Spleen (tissue), 11 donors: ENCODE data around the gene CLDN6. TPM values are rescaled to one million over a fixed set of nuclear protein-coding genes. Genes with fewer than 3 reads are reported as not detected.

Experiments used
- DNase-seq: peaks from one replicate; pipeline ENCODE4 v3.0.0-alpha.2; 2020
- H3K27ac ChIP-seq, 8 donors: fragments of 200-600 bp; sonication (generic) in 7 of 8; 1 replicate in 4 of 8; 2 replicates in 4 of 8; pipeline versions ENCODE4 v1.5.0 to v1.8.0; 2016 to 2021; ENCODE audit warnings: inconsistent platforms in 4 of 8, mild to moderate bottlenecking in 4 of 8, moderate library complexity in 1 of 8
- H3K27me3 ChIP-seq, 7 donors: fragments of 200-600 bp; sonication (generic) in 6 of 7; replicated peaks in 1 of 7; 1 replicate in 4 of 7; 2 replicates in 3 of 7; pipeline versions ENCODE4 v1.5.0 to v1.8.0; 2016 to 2021; ENCODE audit warnings: inconsistent platforms in 3 of 7, mild to moderate bottlenecking in 1 of 7
- H3K36me3 ChIP-seq, 6 donors: fragments of 200-600 bp; sonication (generic) in 5 of 6; 1 replicate in 4 of 6; 2 replicates in 2 of 6; pipeline versions ENCODE4 v1.5.0 to v1.8.0; 2016 to 2021; ENCODE audit warnings: inconsistent platforms in 2 of 6
- H3K4me1 ChIP-seq, 6 donors: fragments of 200-600 bp; sonication (generic) in 5 of 6; 1 replicate in 3 of 6; 2 replicates in 3 of 6; pipeline versions ENCODE4 v1.5.0 to v1.8.0; 2016 to 2021; ENCODE audit warnings: inconsistent platforms in 3 of 6
- H3K4me3 ChIP-seq, 8 donors: fragments of 200-600 bp; sonication (generic) in 7 of 8; 1 replicate in 4 of 8; 2 replicates in 4 of 8; pipeline versions ENCODE4 v1.5.0 to v1.8.0; 2016 to 2021; ENCODE audit warnings: inconsistent platforms in 4 of 8, mild to moderate bottlenecking in 4 of 8, moderate library complexity in 2 of 8
- H3K9me3 ChIP-seq, 8 donors: fragments of 200-600 bp; sonication (generic) in 7 of 8; 1 replicate in 4 of 8; 2 replicates in 4 of 8; pipeline versions ENCODE4 v1.5.0 to v1.8.0; 2016 to 2021; ENCODE audit warnings: inconsistent platforms in 4 of 8
- POLR2A ChIP-seq, 3 donors: fragments of 450-650 bp; IDR thresholded peaks; one replicate each; pipeline ENCODE4 v1.5.1; 2017; ENCODE audit warnings: antibody characterized with exemption in 3 of 3, mild to moderate bottlenecking in 1 of 3
- POLR2AphosphoS5 ChIP-seq, 3 donors: sonication (generic); formaldehyde crosslinking; IDR thresholded peaks; one replicate each; pipeline ENCODE4 v1.5.1; 2017; ENCODE audit warnings: antibody characterized with exemption in 3 of 3
- WGBS, 5 donors: extraction: QIAGEN DNeasy Blood & Tissue Kit in 3 of 5; methylation state at CpG; one replicate each; pipeline versions ENCODE4 v1.1.5 to v1.1.7; 2013 to 2018; 5-methylcytosine and 5-hydroxymethylcytosine counted together
- intact Hi-C: fragments of 100-400 bp; cut with DNase I; formaldehyde crosslinking; loops from one replicate; pipeline ENCODE4 v1.15.0; 2023; ENCODE audit warnings: low total_unique reads
- polyA plus RNA-seq, 3 donors: library from polyadenylated mRNA; stranded (reverse); fragments of 200-250 nt; gene quantifications; one replicate each; pipeline ENCODE4 v1.2.1, GENCODE V29; 2013
- total RNA-seq, 7 donors: library from RNA; depleted of rRNA in 3 of 7; stranded (reverse); fragments of >200 nt in 3 of 7; fragmentation: NEBNext Ultra II Directional in 4 of 7; extraction: Animal tissue kit (Norgen Biotek cat#: 25700) in 4 of 7; gene quantifications; one replicate each; pipeline versions ENCODE4 v1.1.0 to v1.2.1, GENCODE V29; 2016 to 2021
- TF ChIP-seq, protein P1 (sequence below), 11 experiments: fragments of 200-600 bp in 7 of 11; fragments of 450-650 bp in 4 of 11; sonication (generic) in 4 of 11; IDR thresholded peaks in 8 of 11; conservative IDR thresholded peaks in 3 of 11; 1 replicate in 7 of 11; 2 replicates in 4 of 11; pipeline versions ENCODE4 v1.4.0 to v1.8.0; 2016 to 2021; ENCODE audit warnings: antibody characterized with exemption in 11 of 11, inconsistent platforms in 4 of 11, mild to moderate bottlenecking in 1 of 11
- donor health status: healthy with polysubstance abuse.
- donor health status: DM: no; HTN: no; CAD: no; lungs with moderate emphysema.
- donor health status: DM: no; HTN: no; CAD: no.
- donor health status: Bipolar disorder and iron deficiency.
- donor health status: healthy.
- donor health status: DM: no; HTN: no; CAD: no.
- donor health status: DM: yes; HTN: yes; CAD: no.

Gene CLDN6
- total and polyA plus RNA-seq, 10 donors: not detected

DNA sequence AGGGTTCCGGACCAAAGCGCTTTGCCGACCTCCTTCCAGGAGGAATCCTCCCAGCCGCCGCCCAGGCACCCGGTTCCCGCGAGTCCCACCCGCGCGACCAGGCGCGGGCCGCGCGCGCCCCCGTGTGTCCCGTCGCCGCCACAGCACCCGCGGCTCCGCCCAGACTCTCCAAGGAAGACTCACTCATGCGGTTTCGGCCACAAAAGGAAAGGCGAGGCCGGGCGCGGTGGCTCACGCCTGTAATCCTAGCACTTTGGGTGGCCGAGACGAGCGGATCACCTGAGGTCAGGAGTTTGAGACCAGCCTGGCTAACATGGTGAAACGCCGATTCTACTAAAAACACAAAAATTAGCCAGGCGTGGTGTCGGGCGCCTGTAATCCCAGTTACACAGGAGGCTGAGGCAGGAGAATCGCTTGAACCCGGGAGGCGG is 34.3 kb downstream of the CLDN6 start:
- H3K4me3 ChIP-seq: peak overlapping the region in 5 of 8 donors; percentile 4 to 53 (median 13)

DNA sequence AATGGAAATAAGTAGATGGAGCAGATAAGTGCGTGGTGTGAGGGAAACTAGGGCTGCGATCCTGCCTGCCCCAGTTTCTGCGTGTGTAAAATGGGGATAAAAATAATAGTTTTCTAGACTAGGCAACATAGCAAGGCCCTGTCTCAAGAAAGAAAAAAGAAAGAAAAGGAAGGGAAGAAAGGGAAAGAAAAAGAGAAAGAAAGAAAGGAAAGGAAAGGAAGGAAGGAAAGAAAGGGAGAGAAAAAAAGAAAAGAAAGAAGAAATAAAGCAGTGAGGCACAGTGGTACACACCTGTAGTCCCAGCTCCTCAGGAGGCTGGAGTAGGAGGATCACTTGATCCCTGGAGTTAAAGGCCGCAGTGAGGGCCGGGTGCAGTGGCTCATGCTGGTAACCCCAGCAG is 35.6 kb downstream of the CLDN6 start:
- H3K9me3 ChIP-seq: no peaks in the 10 kb centered on the region
- peaks cover 16 to 65% (median 38%) of the 10 kb centered on the region in 6 donors for H3K4me1 ChIP-seq
- H3K27ac ChIP-seq: no peak overlapping the region
- WGBS, 5 donors: 91 to 95% (median 92%) methylated on average over 5 of the region's 5 CpGs
- TF ChIP-seq POLR2AphosphoS5 (IDR thresholded peaks at IDR 0.05): no peak
- TF ChIP-seq POLR2A (IDR thresholded peaks at IDR 0.05): no peak
- TF ChIP-seq, protein P1, sequence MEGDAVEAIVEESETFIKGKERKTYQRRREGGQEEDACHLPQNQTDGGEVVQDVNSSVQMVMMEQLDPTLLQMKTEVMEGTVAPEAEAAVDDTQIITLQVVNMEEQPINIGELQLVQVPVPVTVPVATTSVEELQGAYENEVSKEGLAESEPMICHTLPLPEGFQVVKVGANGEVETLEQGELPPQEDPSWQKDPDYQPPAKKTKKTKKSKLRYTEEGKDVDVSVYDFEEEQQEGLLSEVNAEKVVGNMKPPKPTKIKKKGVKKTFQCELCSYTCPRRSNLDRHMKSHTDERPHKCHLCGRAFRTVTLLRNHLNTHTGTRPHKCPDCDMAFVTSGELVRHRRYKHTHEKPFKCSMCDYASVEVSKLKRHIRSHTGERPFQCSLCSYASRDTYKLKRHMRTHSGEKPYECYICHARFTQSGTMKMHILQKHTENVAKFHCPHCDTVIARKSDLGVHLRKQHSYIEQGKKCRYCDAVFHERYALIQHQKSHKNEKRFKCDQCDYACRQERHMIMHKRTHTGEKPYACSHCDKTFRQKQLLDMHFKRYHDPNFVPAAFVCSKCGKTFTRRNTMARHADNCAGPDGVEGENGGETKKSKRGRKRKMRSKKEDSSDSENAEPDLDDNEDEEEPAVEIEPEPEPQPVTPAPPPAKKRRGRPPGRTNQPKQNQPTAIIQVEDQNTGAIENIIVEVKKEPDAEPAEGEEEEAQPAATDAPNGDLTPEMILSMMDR (IDR thresholded peaks at IDR 0.05 in 8 of 11, conservative IDR thresholded peaks at IDR 0.05 in 3 of 11): no peak
- intact Hi-C loops: no loop called here
- H3K36me3 ChIP-seq: peaks cover 0 to 4% (median 0%) of the 10 kb centered on the region in 6 donors
- DNase-seq: no peak
- H3K4me3 ChIP-seq: no peak overlapping the region
- peaks cover 0 to 32% (median 5%) of the 10 kb centered on the region in 7 donors for H3K27me3 ChIP-seq

More for the DNA sequence above, 34.3 kb downstream of the CLDN6 start:
- peak; percentile 93 for DNase-seq
- Histone ChIP-seq H3K27ac (no peak overlapping the region), H3K36me3 (no peaks in the 10 kb centered on the region), H3K9me3 (no peaks in the 10 kb centered on the region), H3K4me1 (peaks cover 16 to 65% (median 38%) of the 10 kb centered on the region in 6 donors), H3K27me3 (peaks cover 0 to 45% (median 8%) of the 10 kb centered on the region in 7 donors)
- TF ChIP-seq, protein P1 (IDR thresholded peaks at IDR 0.05 in 8 of 11, conservative IDR thresholded peaks at IDR 0.05 in 3 of 11): peak; percentile 67 to 99 (median 95)
- TF ChIP-seq POLR2AphosphoS5 (IDR thresholded peaks at IDR 0.05) (peak in 2 of 3 donors; percentile 36 to 55), POLR2A (IDR thresholded peaks at IDR 0.05) (no peak)
- 7 to 15% (median 9%) methylated on average over 18 to 42 of the region's 42 CpGs for WGBS, 5 donors
- intact Hi-C loops: no loop called here

DNA sequence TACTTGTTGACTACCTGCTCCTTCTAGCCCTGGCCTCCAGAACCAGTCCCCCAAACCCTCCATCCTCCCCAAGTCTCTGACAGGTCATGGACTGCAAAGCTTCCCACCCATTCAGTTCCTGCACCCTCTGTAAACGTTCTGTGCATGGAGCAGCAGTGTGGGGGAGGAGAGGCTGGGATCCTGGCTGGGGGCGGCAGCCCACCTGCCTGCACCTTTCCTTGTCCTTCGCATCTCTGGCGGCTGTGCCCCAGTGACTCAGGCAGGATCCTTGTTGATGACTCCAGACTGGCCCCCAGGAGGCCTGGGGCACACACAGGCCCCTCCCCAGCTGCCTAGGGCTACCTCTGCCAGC is 36.1 kb downstream of the CLDN6 start:
- Histone ChIP-seq H3K27me3 (peaks cover 0 to 26% (median 5%) of the 10 kb centered on the region in 7 donors), H3K9me3 (no peaks in the 10 kb centered on the region), H3K36me3 (peaks cover 0 to 9% (median 0%) of the 10 kb centered on the region in 6 donors), H3K4me1 (peaks cover 16 to 65% (median 38%) of the 10 kb centered on the region in 6 donors), H3K4me3 (no peak overlapping the region), H3K27ac (peak overlapping the region in 1 of 8 donors; percentile 91)
- DNase-seq: no peak
- WGBS, 5 donors: 65 to 85% (median 75%) methylated on average over 4 of the region's 4 CpGs
- intact Hi-C loops: no loop called here
- TF ChIP-seq POLR2AphosphoS5 (IDR thresholded peaks at IDR 0.05) (no peak), POLR2A (IDR thresholded peaks at IDR 0.05) (no peak)
- TF ChIP-seq, protein P1 (IDR thresholded peaks at IDR 0.05 in 8 of 11, conservative IDR thresholded peaks at IDR 0.05 in 3 of 11): no peak

DNA sequence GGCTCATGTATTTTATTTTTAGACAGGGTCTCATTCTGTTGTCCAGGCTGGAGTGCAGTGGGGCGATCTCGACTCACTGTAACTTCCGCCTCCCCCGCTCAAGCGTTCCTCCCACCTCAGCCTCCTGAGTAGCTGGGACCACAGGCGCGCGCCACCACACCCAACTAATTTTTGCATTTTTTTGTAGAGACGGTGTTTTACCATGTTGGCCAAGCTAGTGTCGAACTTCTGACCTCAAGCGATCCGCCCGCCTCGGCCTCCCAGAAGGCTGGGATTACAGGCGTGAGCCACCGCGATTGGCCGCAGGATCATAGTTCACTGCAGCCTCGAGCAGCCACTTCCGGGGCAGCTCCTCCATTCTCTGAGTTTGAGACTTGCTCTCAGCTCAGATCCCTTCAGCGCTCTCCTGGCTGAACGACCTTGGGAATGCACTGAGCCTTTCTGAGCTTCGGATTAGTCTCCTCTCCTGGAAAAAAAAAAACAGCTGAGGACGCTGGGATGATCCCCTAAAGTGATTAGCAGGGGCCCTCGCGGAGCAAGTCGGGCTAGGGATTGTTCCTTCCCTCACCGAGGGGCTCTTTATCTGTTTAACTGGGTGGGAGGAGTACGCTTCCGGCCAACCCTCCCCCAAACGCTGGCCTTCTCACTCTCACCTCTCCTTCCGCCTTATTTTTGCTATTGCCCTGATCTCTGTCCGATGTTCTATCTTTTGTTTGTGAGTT is 36.6 kb downstream of the CLDN6 start:
- Histone ChIP-seq H3K9me3 (no peaks in the 10 kb centered on the region), H3K27me3 (peaks cover 0 to 22% (median 5%) of the 10 kb centered on the region in 7 donors), H3K4me1 (peaks cover 16 to 64% (median 38%) of the 10 kb centered on the region in 6 donors), H3K36me3 (peaks cover 0 to 14% (median 0%) of the 10 kb centered on the region in 6 donors), H3K4me3 (peak overlapping the region in 5 of 8 donors; percentile 64 to 90 (median 73)), H3K27ac (peak overlapping the region in 4 of 8 donors; percentile 89 to 94 (median 92))
- no peak for TF ChIP-seq POLR2AphosphoS5 (IDR thresholded peaks at IDR 0.05)
- TF ChIP-seq, protein P1 (IDR thresholded peaks at IDR 0.05 in 8 of 11, conservative IDR thresholded peaks at IDR 0.05 in 3 of 11): no peak
- no peak for TF ChIP-seq POLR2A (IDR thresholded peaks at IDR 0.05)
- intact Hi-C loops: no loop called here
- 63 to 82% (median 63%) methylated on average over 33 of the region's 33 CpGs for WGBS, 5 donors
- no peak for DNase-seq
